Neuronal stem cell (in vitro differentiated cells): ENCODE measurements around the gene SHROOM3.

Experiments
- DNase-seq: peaks from one replicate; pipeline ENCODE4 v3.0.0-alpha.2; 2013; ENCODE audit warnings: low spot score
- H2AFZ ChIP-seq: one replicate; pipeline ENCODE4 v1.6.1; 2013; ENCODE audit warnings: mild to moderate bottlenecking, low read length, inconsistent platforms
- H2AK5ac ChIP-seq: 2 replicates; pipeline ENCODE4 v1.6.1; 2013; ENCODE audit warnings: low read depth, mild to moderate bottlenecking, inconsistent platforms, low read length, moderate library complexity, mixed read lengths
- H2BK120ac ChIP-seq: 2 replicates; pipeline ENCODE4 v1.6.1; 2013; ENCODE audit warnings: low read depth, mild to moderate bottlenecking, inconsistent platforms, low read length, moderate library complexity, mixed read lengths
- H2BK12ac ChIP-seq: one replicate; pipeline ENCODE4 v1.6.1; 2013; ENCODE audit warnings: low read length, inconsistent platforms
- H2BK15ac ChIP-seq: 2 replicates; pipeline ENCODE4 v1.6.1; 2013; ENCODE audit warnings: mild to moderate bottlenecking, low read length, inconsistent platforms, mixed read lengths
- H2BK5ac ChIP-seq: one replicate; pipeline ENCODE4 v1.6.1; 2013; ENCODE audit warnings: inconsistent platforms, mild to moderate bottlenecking, low read length, moderate library complexity
- H3K14ac ChIP-seq: one replicate; pipeline ENCODE4 v1.6.1; 2013; ENCODE audit warnings: low read length, inconsistent platforms
- H3K18ac ChIP-seq: 2 replicates; pipeline ENCODE4 v1.6.1; 2013; ENCODE audit warnings: low read length, inconsistent platforms
- H3K23ac ChIP-seq: 2 replicates; pipeline ENCODE4 v1.6.1; 2013; ENCODE audit warnings: low read depth, mild to moderate bottlenecking, mixed read lengths, low read length, inconsistent platforms; ENCODE audit not compliant: poor library complexity
- H3K27ac ChIP-seq: replicated peaks from 3 replicates; pipeline ENCODE4 v1.5.1; 2013; ENCODE audit warnings: low read length, inconsistent platforms
- H3K27me3 ChIP-seq, 3 experiments: 2 replicates each; pipeline ENCODE4 v1.6.1; 2013; ENCODE audit warnings: low read length in 3 of 3, mild to moderate bottlenecking in 2 of 3, inconsistent platforms in 1 of 3, low read depth in 1 of 3, mixed read lengths in 1 of 3, moderate library complexity in 1 of 3; ENCODE audit not compliant: control insufficient read depth in 3 of 3, insufficient read depth in 3 of 3
- H3K36me3 ChIP-seq, 2 donors: replicated peaks in 1 of 2; 2 replicates each; pipeline ENCODE4 v1.6.1; 2013; ENCODE audit warnings: low read length in 2 of 2; ENCODE audit not compliant: control insufficient read depth in 2 of 2, insufficient read depth in 2 of 2
- H3K4ac ChIP-seq: 2 replicates; pipeline ENCODE4 v1.6.1; 2013; ENCODE audit warnings: inconsistent platforms, mild to moderate bottlenecking, low read length, moderate library complexity
- H3K4me1 ChIP-seq, 2 donors: 1 replicate in 1 of 2; 2 replicates in 1 of 2; pipeline ENCODE4 v1.6.1; 2013; ENCODE audit warnings: low read length in 2 of 2, low read depth in 1 of 2; ENCODE audit not compliant: control insufficient read depth in 2 of 2, insufficient read depth in 1 of 2
- H3K4me2 ChIP-seq: one replicate; pipeline ENCODE4 v1.6.1; 2013; ENCODE audit warnings: mild to moderate bottlenecking, low read length, inconsistent platforms; ENCODE audit not compliant: insufficient read depth, poor library complexity, severe bottlenecking
- H3K4me3 ChIP-seq, 2 donors: 2 replicates each; pipeline ENCODE4 v1.5.1; 2013; ENCODE audit warnings: low read length in 2 of 2, mild to moderate bottlenecking in 2 of 2, inconsistent platforms in 1 of 2, moderate library complexity in 1 of 2
- H3K79me1 ChIP-seq: one replicate; pipeline ENCODE4 v1.6.1; 2013; ENCODE audit warnings: low read depth, mild to moderate bottlenecking, inconsistent platforms, low read length, moderate library complexity
- H3K9ac ChIP-seq: one replicate; pipeline ENCODE4 v1.6.1; 2013; ENCODE audit warnings: mild to moderate bottlenecking, low read depth, low read length, inconsistent platforms; ENCODE audit not compliant: poor library complexity
- H3K9me3 ChIP-seq, 2 donors: replicated peaks in 1 of 2; 2 replicates each; pipeline versions ENCODE3 to v1.6.1; 2013; ENCODE audit warnings: low read length in 2 of 2, mild to moderate bottlenecking in 2 of 2, inconsistent platforms in 1 of 2, low read depth in 1 of 2, mixed read lengths in 1 of 2, moderate library complexity in 1 of 2; ENCODE audit not compliant: control insufficient read depth in 2 of 2, insufficient read depth in 1 of 2
- H4K8ac ChIP-seq: one replicate; pipeline ENCODE4 v1.6.1; 2013; ENCODE audit warnings: low read depth, mild to moderate bottlenecking, inconsistent platforms, low read length, moderate library complexity
- H4K91ac ChIP-seq: one replicate; pipeline ENCODE4 v1.6.1; 2013; ENCODE audit warnings: low read length, low read depth, mild to moderate bottlenecking, inconsistent platforms; ENCODE audit not compliant: poor library complexity
- WGBS, 2 donors: extraction: QIAGEN DNeasy Blood & Tissue Kit; methylation state at CpG; one replicate each; pipeline ENCODE4 v1.1.7; 2013; ENCODE audit warnings: missing lambda C conversion rate in 2 of 2, mixed read lengths in 1 of 2; ENCODE audit not compliant: insufficient read length in 2 of 2, insufficient replicate concordance in 1 of 2; ENCODE audit errors: extremely low coverage in 2 of 2; 5-methylcytosine and 5-hydroxymethylcytosine counted together

The SHROOM3 gene

GRCh38 chr4:76550966-76551780 is 116.1 kb downstream of the SHROOM3 start:
- no peaks in the 10 kb centered on the region for H3K27me3 ChIP-seq
- DNase-seq = no peak
- no peak overlapping the region for H4K91ac ChIP-seq
- H3K36me3 ChIP-seq = peaks cover 6 to 19% of the 10 kb centered on the region in 2 donors
- H3K79me1 ChIP-seq = peaks cover 2% of the 10 kb centered on the region
- no peak overlapping the region for H3K9ac ChIP-seq
- no peak overlapping the region for H3K18ac ChIP-seq
- no peak overlapping the region for H3K4me3 ChIP-seq
- H2BK5ac ChIP-seq = no peak overlapping the region
- H3K4ac ChIP-seq = no peak overlapping the region
- no peak overlapping the region for H2BK15ac ChIP-seq
- no peak overlapping the region for H3K4me2 ChIP-seq
- H3K27ac ChIP-seq = no peak overlapping the region
- H3K23ac ChIP-seq = no peak overlapping the region
- H3K9me3 ChIP-seq = peaks cover 0 to 20% of the 10 kb centered on the region in 2 donors
- no peak overlapping the region for H2AK5ac ChIP-seq
- no peak overlapping the region for H2BK120ac ChIP-seq
- no CpG with 5 or more reads among the region's 8 CpGs for WGBS, 2 donors
- no peak overlapping the region for H2AFZ ChIP-seq
- no peak overlapping the region for H2BK12ac ChIP-seq
- H3K14ac ChIP-seq = no peak overlapping the region
- H4K8ac ChIP-seq = no peak overlapping the region
- H3K4me1 ChIP-seq = peaks cover 11 to 17% of the 10 kb centered on the region in 2 donors

GRCh38 chr4:76554630-76555029 is 119.6 kb downstream of the SHROOM3 start:
- Histone ChIP-seq H3K23ac (no peak overlapping the region), H3K9ac (no peak overlapping the region), H3K4me3 (no peak overlapping the region), H3K79me1 (peaks cover 2% of the 10 kb centered on the region), H3K27ac (no peak overlapping the region), H3K4ac (no peak overlapping the region), H3K4me2 (no peak overlapping the region), H2BK5ac (no peak overlapping the region), H3K36me3 (peaks cover 6 to 36% of the 10 kb centered on the region in 2 donors), H2BK120ac (no peak overlapping the region), H3K9me3 (peaks cover 0 to 23% of the 10 kb centered on the region in 2 donors), H2AK5ac (no peak overlapping the region), H2BK12ac (no peak overlapping the region), H3K14ac (no peak overlapping the region), H3K4me1 (peaks cover 15 to 16% of the 10 kb centered on the region in 2 donors), H4K91ac (no peak overlapping the region), H4K8ac (no peak overlapping the region), H2BK15ac (no peak overlapping the region), H3K18ac (no peak overlapping the region), H3K27me3 (no peaks in the 10 kb centered on the region), H2AFZ (no peak overlapping the region)
- DNase-seq = no peak
- WGBS, 2 donors = no CpG with 5 or more reads among the region's 10 CpGs

DNA sequence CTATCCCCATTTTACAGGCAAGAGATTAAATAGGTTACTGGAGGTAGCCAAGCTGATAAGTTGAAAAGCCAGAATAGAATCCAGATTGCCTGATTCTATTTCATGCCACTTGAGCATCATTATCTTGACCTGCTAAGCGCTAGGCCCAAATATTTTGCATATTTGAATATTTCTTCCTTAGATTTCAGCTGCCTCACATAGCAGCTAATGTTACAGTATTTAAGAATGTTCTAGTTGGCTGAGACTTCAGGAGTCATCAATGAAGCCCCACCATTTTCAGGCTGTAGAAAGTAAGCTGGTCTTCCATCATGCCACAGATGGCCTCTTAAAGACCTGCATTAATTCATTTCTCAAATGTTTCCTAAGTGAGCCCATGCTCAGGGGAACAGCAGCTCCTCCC is 121.4 kb downstream of the SHROOM3 start:
- Histone ChIP-seq H3K4ac (no peak overlapping the region), H3K79me1 (peaks cover 2% of the 10 kb centered on the region), H3K14ac (no peak overlapping the region), H2AFZ (no peak overlapping the region), H3K36me3 (peaks cover 6 to 38% of the 10 kb centered on the region in 2 donors), H3K4me1 (peaks cover 15 to 24% of the 10 kb centered on the region in 2 donors), H3K23ac (no peak overlapping the region), H4K91ac (no peak overlapping the region), H2AK5ac (no peak overlapping the region), H2BK120ac (no peak overlapping the region), H4K8ac (no peak overlapping the region), H2BK15ac (no peak overlapping the region), H3K27me3 (no peaks in the 10 kb centered on the region), H3K4me2 (no peak overlapping the region), H3K4me3 (no peak overlapping the region), H2BK5ac (no peak overlapping the region), H2BK12ac (no peak overlapping the region), H3K9ac (no peak overlapping the region), H3K27ac (no peak overlapping the region), H3K9me3 (peaks cover 0 to 23% of the 10 kb centered on the region in 2 donors), H3K18ac (no peak overlapping the region)
- WGBS, 2 donors = no CpG with 5 or more reads among the region's 1 CpG
- no peak for DNase-seq

GRCh38 chr4:76558396-76559235 is 123.6 kb downstream of the SHROOM3 start:
- no peak for DNase-seq
- H3K4me3 ChIP-seq = no peak overlapping the region
- WGBS, 2 donors = no CpG with 5 or more reads among the region's 5 CpGs

More at GRCh38 chr4:76558396-76559235, 123.6 kb downstream of the SHROOM3 start:
- no peak overlapping the region for H2BK12ac ChIP-seq
- H4K91ac ChIP-seq = no peak overlapping the region
- H2BK120ac ChIP-seq = no peak overlapping the region
- H3K14ac ChIP-seq = no peak overlapping the region
- peaks cover 15 to 28% of the 10 kb centered on the region in 2 donors for H3K4me1 ChIP-seq
- H2BK5ac ChIP-seq = no peak overlapping the region
- peak overlapping the region; percentile 27 for H3K4me2 ChIP-seq
- no peak overlapping the region for H3K9ac ChIP-seq
- H2BK15ac ChIP-seq = no peak overlapping the region
- H3K27ac ChIP-seq = peak overlapping the region; percentile 33
- no peak overlapping the region for H3K23ac ChIP-seq
- peaks cover 0 to 23% of the 10 kb centered on the region in 2 donors for H3K9me3 ChIP-seq
- H3K79me1 ChIP-seq = peaks cover 2% of the 10 kb centered on the region
- no peaks in the 10 kb centered on the region for H3K27me3 ChIP-seq
- H2AK5ac ChIP-seq = no peak overlapping the region
- no peak overlapping the region for H2AFZ ChIP-seq
- no peak overlapping the region for H3K4ac ChIP-seq
- no peak overlapping the region for H3K18ac ChIP-seq
- H4K8ac ChIP-seq = no peak overlapping the region
- peaks cover 6 to 46% of the 10 kb centered on the region in 2 donors for H3K36me3 ChIP-seq
